Femur (tissue), 1 donor: ENCODE results near the gene MPC1.
"Not testable (repeated sequence)": the region's sequence is repeated elsewhere in the genome, so short reads cannot be mapped to it uniquely, and the experiment has no call there.

Source experiments
- DNase-seq: peaks from one replicate; pipeline ENCODE4 v3.0.0-alpha.2; 2017

Gene MPC1

DNA sequence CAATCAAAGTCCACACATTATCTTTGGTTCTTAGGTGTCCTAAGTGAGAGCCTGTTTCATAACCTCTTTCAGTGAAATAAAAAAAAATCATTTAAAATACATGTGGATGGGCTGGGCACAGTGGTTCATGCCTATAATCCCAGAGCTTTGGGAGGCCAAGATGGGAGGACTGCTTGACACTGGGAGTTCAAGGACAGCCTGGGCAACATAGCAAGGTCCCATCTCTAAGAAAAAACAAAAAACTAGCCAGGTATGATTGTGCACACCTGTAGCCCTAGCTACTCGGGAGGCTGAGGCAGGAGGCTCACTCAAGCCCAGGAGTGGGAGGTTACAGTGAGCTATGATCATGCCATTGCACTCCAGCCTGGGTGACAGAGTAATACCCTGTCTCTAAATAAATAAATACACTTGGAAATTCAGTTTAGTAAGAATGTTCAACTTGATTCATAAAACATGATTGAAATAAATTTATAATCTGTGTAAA is 3.6 kb downstream of the MPC1 start:
- DNase-seq, result no peak

DNA sequence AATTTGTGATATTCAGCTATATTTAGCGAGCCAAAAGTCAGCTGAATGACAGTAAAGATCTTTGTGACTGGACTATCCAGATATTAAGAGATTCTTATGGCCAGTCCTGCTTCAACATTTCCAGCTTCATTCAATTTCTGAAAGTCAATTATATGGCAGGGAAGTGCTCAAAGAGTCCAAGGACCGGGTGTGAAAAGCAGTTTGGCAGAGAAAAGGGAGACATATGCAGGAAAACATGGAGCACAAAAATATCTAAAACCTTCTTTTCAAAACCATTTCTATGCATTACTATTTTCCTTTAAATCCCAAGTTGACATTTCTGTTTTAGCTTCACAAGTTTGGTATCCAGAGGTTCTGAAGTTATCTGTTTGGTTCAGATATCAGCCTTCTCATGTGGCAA is 5.0 kb downstream of the MPC1 start:
- DNase-seq, result no peak

DNA sequence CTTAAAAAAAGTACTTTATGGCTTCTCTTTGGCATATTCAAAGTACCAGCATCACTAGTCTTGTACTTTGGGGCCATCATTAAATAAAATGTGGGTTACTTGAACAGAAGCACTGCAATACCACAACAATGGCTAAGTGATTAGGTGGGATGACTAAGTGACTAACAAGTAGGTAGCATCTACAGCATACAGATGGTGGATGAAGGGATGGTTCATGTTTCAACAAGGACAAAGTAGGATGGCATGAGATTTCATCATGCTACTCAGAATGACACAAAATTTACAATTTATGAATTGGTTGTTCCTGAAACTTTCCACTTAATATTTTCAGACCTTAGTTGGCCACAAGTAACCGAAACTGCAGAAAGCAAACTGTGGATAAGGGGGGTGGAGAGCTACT is 7.7 kb downstream of the MPC1 start:
- DNase-seq, result no peak

DNA sequence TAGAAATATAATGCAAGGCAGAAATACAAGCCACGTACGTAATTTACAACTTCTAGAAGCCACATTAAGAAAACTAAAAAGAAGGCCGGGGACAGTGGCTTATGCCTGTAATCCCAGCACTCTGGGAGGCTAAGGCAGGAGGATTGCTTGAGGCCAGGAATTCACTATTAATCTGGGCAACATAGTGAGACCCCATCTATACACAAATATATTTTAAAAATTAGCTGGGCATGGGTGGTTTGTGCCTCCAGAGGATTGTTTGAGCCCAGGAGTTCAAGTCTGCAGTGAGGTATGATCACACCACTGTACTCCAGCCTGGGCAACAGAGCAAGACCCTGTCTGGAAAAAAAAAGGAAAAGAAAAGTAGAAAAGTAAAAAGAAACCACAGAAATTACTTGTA is 12.3 kb downstream of the MPC1 start:
- DNase-seq, result no peak

DNA sequence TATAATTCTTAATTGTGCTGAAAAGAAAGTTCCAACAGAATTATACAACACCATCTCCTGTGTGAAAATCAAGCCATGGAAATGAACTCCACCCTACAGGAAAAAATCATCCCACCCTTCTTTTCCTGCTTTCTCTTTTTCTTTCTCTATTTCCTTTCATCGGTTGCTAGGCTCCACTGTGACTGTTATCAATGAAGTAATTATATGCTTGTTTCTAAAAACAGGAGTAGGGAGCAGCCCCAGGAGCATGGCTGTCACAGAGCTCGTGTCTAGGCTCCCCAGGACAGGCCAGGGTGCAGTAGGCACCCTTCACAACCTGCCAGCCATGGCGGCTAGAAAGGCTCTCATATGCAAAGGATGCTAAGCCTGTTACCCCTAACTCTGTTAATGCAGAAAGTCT is 13.0 kb downstream of the MPC1 start:
- no peak for DNase-seq

DNA sequence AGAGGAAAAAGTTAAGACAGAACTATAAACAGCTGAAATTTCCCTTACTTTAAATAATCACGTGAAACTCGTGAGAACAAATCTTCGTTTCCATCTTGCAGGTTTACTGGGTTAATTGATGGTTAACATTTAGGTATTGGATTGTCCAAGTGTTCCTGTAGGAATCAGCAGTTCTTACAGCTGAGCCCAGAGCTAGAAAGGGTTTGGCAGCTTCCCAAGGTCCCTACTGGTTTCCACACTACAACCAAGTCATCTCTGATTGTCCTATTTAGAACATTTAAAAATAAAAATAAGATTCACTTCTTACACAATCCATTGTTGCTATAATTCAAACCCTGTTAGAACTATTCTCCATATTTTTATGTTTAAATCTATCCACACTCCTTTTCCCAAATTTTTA is 15.8 kb downstream of the MPC1 start:
- DNase-seq, result no peak

DNA sequence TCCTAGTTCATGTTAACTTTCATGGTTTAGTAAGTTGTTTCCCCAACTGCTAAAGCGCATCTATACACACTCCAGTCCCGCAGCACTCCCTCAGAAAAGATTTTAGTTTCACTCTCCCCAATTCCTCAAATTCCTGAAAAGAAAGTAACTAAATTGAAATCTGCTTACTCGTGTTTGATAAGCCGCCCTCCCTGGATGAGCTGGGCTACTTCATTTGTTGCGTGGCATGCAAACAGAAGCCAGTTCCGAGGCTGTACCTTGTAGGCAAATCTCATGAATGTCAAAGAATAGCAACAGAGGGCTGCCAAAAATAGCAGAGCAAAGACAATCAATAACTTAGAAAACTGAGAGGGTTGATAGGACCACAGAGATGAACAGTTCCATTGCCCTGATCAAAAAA is 16.9 kb downstream of the MPC1 start:
- DNase-seq, result no peak

DNA sequence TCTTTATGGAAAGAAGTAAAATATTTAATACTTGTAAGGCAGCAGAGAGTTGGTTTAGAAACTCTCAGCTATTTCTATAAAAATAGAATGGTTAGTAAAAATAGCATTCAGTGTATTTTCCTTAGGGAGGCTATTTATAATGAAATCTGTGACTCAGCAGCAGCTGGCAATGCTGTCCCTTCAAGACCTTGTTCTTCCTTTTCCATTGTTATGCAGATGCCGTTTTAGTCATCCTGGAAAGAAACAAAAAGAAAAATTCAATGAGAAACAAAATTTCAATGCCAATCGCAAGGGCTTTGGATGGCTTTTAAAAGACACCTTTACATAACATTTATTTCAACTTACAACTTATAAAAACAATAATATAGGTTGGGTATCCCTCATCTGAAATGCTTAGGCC is 17.5 kb downstream of the MPC1 start:
- no peak for DNase-seq

DNA sequence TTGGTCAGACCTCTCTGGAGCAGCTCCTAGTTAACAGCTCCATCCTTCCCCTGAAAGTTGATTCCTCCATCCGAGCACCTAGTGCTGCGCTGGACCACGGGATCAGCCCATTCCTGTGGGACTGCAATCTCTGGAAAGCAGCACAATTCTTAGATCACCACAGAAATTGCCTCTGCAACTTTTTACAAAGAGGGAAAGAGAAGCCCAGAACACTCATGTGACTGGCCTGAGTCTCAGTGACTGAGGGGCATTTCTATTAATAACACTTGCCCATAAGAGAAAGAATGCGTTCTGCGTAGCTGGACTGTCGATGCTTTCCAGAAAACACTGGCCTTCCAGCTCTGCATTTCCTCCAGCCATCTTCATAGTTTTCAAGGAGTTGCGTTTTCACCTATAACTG is 18.3 kb downstream of the MPC1 start:
- no peak for DNase-seq

DNA sequence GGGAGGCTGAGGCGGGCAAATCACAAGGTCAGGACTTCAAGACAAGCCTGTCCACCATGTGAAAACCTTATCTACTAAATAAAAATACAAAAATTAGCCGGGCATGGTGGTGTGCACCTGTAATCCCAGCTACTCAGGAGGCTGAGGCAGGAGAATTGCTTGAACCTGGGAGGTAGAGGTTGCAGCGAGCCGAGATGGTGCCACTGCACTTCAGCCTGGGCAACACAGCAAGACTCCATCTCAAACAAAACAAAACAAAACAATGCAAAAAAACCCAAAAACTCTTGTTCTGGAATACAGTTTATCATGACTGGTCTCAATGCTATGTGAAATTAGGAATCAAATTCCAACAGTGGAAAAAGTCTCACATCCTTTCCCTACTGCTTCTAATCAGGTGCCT is 20.3 kb downstream of the MPC1 start:
- not testable (repeated sequence) for DNase-seq

DNA sequence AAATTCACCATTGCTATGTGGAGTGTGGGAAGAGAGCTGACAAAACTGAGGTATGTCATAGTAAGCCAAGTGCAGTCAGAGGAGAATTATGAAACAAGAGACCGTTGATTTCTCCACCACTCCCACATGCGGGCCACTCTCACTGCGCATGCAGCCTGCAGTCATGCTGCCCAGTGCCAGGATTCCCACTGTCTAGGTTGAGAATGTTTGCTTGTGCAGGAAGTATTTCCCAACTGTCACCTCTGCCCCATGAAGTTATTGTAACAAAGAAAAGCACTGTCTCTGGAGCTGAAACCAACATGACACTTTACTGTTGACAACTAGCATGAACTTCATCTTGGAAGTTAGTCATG is 21.7 kb downstream of the MPC1 start:
- DNase-seq, result no peak

DNA sequence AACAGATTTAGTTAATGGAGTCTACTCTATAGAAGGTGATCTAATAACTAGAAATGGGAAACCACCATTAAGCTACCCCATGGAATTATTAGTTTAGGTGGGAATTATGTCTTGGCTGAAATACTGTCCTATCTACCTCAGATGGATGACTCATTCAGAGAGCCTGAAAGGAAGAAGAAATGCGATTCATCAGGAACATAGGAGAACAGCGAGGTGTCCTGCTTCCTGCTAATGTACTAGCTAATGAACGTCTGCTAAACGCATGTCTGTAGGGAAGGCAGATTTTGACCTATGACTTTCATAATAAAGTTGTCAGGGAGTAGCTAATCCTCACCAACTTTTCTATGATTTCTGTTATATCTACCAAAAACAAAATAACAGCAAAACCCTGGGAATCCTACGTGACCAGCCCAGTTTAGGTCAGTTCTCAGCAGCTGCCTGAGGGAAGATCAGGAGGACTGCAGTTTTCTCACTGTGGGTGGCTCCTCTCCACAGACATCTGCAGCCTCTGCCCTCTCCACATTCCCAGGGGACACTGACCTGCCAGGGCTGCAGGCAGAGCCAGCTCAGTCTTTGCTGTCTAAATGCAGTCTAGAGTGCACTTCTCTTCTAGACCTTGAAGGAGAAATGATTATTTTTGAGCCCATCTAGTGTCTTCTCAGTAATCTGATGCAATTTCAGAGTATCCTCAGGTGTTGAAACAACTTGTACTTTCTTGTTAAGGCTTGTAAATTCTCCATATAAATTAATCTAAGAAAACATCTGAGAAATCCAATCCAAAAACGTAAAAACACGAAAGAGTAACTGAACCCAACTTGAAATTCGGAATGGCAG is 22.3 kb downstream of the MPC1 start:
- DNase-seq, result no peak

DNA sequence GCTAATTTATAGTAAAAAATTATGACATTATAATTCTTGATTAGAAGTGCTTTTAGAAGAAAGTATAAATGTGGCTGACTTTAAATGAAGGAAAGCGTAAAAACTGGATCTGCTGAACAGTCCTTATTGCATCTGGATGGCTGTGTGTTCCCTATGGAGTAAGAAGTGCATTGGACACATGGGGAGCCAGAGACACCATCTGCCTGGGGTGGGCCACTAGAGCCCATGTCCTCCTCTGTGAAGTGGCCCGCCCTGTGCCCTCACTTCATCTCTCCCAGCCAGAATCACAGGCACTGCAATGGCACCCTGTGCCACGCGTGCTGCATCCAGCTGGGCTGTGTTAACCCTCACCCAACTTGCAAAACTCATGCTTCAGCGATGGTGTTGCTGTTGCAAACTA is 27.2 kb downstream of the MPC1 start:
- no peak for DNase-seq

DNA sequence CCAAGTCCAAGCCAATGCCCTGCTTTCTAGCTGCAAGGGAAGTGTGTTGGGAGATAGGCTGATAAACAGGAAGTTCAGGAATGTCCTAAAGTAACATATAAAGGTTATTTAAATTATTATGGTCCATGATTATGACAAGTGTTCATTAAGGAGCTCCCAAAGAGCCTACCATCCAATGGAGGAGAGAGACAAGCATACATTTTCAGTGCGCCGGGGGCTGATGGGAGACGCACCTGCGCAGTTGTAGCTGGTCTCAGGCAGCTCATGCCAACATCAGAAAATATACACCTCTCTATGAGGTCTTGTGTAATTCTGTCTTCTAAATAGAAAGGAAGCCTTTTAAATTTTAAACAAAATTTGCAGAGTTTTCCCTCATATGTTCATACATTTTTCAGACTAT is 27.8 kb downstream of the MPC1 start:
- no peak for DNase-seq

DNA sequence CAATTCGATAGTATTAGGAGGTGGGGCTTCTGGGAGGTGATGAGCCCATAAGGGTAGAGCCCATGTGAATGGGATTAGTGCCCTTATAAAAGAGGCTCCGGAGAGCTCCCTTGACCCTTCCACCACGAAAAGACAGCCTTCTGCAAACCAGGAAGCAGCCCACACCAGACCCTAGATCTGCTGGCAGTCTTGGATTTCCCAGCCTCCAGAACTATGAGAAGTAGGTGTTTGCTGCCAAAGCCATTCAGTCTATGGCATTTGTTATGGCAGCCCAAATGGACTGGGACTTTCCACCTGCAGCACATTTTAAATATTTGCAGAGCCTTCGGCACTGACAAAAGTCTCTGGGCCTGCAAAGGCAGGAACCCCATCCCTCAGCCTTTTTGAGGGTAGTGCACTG is 28.6 kb downstream of the MPC1 start:
- no peak for DNase-seq

DNA sequence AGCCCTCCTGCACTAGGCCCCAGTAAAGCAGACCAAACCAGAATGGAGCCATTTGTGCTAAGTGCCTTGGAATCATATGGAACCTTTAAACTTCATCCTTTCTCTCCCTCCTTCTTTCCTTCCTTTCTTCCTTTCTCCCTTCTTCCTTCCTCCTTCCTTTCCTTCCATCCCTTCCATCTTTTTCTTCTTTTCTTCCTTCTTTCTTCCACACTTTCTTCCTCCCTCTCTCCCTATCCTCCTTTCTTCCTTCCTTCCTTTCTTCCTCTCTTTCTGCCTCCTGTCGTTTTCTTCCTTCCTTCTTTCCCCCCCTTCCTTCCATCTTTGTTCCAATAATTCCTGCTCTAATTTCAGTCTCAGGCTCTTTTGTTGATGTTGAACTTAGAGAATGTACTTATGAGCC is 29.2 kb downstream of the MPC1 start:
- DNase-seq, result no peak

DNA sequence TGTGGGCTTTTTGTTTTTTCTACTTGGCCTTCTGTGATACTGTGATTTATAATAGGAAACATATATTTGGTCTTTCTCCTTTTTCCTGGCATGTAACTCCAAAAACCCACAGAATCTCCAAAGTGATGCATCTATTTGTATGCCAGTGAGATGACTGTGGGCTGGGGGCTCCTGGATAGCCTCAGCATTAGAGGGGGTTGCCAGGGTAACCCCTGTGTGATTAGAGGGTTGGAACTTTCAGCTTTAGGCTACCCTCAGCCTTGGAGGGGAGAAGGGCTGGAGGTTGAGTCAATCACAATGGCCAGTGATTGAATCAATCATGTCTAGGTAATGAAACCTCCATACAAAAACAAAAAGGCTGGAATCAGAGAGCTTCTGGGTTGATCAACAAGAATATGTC is 29.8 kb downstream of the MPC1 start:
- DNase-seq, result no peak

DNA sequence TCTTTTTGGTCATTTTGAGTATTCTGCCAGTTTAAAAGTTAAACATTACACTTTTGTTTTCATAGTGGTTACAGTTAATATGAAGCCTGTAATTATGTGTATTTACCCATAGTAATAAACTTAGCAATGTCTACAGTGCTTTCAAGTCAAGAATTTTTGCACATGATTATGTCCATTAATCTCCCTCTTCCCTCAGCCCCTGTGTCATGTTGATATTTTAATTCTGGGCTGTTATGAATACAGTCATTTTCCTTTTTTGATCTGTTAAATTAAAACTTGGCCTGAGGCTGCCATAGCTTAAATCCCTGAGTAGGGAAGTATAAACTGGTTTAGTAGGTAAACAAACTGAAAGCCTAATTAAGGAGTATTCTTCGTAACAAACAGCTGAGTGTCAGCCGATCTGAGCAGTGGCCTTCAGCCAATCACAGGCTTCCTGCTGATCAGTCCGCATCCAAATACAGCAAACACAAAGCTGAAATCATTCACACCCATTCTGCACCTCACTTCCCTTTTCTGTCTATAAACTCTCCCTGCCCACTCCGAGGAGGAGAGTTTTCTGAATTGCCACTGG is 30.9 kb downstream of the MPC1 start:
- no peak for DNase-seq

DNA sequence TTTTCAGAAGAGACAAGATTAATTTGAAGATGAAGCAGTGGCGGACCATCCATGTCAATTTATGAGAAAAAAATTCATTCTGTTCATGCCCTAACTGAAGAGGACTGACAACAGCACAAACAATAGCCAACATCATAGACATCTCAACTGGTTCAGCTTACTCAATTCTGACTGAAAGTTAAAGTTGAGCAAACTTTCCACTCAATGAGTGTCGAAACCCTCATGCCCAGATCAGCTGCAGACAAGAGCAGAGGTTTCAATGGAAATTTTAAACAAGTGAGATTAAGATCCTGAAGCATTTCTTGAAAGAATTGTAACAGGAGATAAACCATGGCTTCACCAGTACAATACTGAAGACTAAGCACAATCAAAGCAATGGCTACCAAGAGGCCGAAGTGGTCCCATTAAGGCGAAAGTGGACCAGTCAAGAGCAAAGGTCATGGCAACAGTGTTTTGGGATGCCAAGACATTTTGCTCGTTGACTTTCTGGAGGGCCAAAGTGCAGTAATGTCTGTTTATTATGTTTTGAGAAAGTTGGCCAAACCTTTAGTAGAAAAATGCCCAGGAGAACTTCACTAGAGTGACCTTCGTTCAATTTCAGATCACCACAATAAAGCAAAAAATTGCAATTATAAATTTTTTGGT is 34.3 kb downstream of the MPC1 start:
- no peak for DNase-seq

DNA sequence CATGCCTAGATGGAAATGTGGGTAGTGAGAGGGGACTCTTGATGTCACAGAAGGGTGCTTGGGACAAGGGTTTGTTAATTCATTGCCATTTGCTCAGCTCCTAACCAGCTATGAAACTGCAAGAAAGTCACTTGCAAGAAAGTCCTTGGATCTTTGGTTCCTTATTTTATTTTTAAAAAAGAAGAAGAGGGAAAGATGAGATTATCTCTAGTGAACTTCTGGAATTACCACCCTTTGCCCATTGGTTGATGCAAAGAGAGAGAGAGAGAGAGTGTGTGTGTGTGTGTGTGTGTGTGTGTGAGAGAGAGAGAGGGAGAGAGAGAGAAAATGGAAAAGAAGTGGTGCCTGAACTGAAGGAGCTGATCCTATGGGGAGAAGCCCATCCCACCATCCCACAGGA is 35.8 kb downstream of the MPC1 start:
- DNase-seq, result no peak

DNA sequence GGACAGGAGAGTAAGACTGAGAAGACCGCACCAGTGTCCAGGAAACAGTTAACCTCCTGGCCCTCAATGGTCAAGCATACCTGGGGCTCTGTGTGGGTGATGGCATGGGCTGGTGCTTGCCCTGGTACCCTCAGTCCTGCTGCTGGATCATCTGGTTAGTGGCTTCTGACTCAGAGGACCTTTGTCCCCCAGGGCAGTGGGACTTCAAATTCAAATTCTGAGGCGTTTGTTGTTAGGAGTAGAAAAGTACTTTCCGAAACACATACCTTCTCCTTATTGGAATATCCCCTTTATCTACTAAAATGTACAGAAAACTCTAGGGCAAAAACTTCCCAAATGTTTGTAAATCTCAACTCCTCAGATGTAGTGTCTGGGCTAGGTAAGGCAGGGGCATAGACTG is 36.3 kb downstream of the MPC1 start:
- no peak for DNase-seq

DNA sequence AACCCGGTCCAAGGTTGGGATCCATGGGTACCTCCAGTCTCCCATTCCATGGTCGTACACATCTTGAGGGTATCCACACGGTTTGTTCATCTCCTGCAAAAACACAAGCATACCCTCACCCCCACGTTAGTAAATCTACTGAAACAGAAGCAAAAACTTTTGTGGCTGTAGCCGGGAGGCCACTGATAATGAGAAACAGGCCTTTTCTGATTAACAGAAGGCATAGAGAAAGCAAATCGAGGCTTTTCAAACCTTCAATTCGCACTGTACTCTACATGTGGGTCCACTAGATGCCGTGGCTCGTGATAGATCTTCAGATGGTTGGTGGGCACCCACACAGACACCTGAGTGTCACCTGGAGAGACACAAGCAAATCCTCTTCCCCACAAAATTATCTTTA is 37.1 kb downstream of the MPC1 start:
- not testable (repeated sequence) for DNase-seq

DNA sequence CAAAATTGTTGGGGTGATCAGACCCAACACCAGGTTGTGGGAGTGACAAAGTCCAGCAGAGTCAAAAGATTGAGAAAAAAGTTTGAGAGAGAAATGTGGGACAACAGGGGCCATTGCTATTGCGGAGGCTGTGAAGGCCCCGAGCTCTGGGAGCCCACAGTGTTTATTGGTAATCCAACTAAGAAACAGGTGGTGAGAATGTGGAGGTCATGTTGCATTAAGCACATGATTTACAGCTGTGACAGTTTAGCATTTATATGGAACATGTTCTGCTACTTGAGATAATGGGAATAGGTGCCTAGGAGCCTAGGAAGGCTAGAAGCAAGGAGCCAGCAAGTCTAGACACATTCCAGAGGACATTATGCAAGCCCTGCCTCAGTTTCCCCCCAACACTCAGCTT is 37.8 kb downstream of the MPC1 start:
- not testable (repeated sequence) for DNase-seq

DNA sequence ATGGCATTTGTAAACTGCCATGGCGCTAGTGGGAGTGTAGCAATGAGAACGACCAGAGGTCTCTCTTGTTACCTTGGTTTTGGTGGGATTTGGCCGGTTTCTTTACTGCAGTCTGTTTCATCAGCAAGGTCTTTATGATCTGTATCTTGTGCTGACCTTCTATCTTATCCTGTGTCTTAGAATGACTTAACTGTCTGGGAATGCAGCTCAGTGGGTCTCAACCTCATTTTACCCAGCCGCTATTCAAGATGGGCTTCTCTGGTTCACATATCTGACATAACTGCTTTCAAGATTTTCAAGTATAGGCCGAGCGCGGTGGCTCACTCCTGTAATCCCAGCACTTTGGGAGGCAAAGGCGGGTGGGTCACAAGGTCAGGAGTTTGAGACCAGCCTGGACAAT is 38.5 kb downstream of the MPC1 start:
- no peak for DNase-seq

DNA sequence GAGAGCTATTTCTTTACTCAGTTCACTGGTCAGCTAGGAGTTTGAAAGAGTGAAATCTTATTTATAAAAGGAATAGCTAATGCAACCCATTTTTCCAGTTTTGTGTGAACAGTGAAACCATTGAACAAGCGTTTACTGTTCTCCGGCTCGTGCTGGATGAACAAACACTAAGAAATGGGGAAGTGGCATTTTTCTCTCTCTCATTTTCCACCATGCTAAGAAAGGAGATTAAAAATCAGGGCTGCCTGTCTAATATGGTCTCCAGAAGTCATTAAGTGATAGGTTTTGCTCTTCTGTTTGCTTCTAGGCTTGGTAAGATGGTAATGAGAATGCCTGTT is 39.6 kb downstream of the MPC1 start:
- no peak for DNase-seq
